ENCODE data around the gene HMGN2.
A peak's percentile ranks its signal among the peaks of the same experiment; 100 is the strongest.

The HMGN2 gene

DNA sequence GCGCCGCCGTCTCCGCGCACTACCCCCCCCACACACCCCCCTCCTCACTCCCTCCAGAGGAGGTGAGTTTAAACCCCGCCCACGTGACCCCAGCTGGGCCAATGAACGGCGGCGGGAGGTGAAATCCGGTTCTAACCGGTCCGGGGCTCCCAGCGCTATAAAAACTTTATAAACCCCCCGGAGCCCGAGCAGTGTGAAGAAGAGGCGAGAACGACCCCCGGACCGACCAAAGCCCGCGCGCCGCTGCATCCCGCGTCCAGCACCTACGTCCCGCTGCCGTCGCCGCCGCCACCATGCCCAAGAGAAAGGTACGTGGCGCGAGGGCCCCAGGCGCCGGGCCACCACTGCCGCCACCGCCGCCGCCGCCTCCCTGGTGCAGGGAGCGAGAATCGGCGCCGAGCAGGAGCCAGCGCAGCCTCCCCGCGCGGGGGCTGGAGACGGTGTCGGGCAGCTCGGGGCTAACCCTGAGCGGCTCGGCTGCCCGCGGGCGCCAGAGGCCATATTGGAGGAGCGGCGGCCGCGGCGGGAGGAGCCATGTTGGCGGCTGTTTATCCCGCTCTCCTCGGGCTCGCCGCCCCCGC is at the start of gene HMGN2:
Gene HMGN2 (plus strand): TSS at position 121 of the 581 bp plus-strand sequence. CDS start 173 bp downstream, at position 294.
- DNase-seq (ENCODE audit: low spot score) = peak; percentile 93

DNA sequence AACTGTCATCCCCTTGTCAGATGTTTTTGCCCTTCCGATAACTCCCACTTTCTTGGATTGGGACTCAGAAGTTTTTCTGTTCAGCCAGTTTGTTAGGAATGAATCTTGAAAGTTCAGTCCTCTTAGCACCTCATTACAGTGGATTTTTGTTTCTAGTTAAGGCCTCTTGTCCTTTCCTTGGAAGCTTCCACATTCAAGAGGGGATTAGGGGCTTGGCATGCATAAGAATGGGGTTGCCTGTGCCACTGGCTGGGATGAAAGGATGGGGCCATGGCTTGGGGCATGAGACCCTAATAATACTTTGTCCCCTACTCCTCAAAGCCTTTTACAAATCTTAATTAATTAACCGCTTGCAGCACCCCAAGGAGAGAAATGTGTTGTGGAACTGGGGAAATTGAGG is 42.5 kb upstream of the HMGN2 start:
- DNase-seq (ENCODE audit: low spot score) = no peak

DNA sequence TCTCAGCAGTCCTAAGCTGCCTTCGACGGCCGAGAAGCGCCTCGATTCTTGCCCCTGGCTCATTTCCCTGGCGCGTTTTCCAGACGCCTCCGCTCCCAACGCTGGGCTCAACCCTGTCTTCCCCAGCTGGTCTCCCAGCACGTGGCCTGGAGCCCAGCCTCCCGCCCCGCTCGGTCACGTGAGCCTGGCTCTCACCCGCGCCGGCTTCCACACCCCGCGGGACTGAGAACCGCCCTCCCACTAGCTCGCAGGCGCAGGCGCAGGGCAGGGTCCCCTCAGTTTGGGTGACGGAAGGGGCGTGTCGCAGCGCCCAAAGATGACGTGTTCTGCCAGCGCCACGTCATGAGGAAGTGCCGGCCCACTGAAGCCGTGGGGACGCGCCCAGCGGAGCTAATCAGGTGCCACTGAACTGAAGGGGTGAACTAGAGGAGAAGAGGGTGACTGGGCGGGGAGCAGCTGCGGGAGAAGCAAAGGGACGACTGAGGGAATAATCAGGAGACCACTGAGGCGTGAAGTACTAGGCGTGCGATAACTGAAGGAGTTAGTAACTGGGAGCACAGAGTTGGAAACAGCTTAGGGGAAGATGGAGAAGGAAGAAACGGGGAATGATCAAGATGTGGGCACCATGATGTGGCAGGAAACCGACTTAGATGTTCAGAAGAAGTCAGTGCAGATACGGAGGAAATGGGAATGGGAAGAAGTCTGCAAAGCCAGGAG is 40.1 kb upstream of the HMGN2 start, which contains the start of gene DHDDS:
Gene DHDDS (plus strand): TSS at position 343 of the 717 bp plus-strand sequence. CDS start 625 bp downstream, outside the sequence.
- peak; percentile 99 for DNase-seq (ENCODE audit: low spot score)

DNA sequence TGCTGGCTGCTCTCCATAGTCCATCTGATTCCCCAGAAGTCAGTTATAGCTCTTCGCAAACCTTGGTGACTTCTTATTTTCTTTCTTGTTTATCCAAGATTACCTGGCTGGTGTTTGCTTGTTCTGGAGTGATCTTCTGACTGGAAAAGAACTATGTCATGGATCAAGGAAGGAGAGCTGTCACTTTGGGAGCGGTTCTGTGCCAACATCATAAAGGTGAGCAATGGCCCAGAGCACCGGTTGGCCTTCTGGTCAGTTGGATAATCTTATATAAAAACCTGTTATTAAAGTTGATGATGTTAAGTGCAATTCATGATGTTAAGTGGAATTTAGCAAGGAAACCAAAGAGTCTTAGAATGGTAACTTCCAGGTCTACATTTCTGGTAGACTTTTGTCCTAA is 39.4 kb upstream of the HMGN2 start:
- no peak for DNase-seq (ENCODE audit: low spot score)

DNA sequence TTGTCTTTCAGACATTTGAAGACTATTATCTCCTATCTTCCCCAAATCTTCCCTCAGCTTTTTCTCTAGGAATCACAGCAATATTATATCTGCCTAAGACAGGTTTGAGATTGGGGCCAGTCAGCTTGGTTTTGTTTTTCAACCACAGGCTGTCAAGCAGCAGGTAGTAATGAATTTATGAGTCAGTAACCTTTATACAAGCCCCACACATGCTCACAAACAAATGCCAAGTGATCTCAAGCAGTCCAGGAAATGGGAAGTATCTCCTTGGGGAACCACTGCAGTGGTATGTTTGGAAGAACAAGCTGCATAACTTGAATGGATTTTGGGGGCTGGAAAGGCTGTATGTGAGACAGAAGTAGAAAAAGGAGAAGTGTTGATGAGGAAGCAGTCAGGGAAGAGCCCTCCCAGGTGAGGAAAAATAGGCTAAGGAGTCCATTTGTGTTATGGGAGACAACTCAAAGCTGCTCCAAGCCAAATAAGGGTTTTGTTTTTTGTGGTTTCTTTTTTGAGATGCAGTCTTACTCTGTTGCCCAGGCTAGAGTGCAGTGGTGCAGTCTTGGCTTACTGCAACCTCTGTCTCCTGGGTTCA is 38.0 kb upstream of the HMGN2 start:
- DNase-seq (ENCODE audit: low spot score) = no peak

DNA sequence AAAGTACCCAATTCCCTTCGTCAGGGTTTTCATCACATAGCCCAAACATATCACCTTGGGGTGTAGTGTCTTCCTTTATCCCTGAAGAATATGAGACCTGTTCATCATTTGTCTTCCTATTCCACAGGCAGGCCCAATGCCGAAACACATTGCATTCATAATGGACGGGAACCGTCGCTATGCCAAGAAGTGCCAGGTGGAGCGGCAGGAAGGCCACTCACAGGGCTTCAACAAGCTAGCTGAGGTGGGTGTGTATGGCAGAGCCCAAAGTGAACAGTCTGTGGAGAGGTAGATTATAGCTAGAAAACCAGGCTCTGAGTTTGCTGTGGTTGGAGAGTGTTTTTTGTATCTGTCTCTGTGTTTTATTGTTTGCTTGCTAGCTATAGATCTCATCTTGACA is 34.2 kb upstream of the HMGN2 start:
- no peak for DNase-seq (ENCODE audit: low spot score)

DNA sequence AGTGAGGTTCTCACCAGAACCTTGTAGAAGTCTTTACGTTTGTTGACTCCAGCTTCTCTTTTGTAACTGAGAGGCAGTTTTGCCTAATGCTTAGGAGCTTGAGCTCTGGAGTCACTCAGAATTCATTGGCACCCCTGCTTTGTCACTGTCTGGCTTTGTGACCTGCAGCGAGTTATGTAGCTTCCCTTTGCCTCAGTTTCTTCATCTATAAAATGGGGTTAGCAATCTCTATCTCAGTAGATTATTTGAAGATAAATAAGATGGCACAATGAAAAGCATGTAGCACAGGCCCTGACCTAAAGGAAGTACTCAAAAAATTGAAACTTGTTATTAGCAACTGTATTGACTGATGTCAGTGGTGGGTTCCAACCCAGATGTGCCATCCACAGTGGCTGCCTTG is 32.0 kb upstream of the HMGN2 start:
- DNase-seq (ENCODE audit: low spot score) = no peak

DNA sequence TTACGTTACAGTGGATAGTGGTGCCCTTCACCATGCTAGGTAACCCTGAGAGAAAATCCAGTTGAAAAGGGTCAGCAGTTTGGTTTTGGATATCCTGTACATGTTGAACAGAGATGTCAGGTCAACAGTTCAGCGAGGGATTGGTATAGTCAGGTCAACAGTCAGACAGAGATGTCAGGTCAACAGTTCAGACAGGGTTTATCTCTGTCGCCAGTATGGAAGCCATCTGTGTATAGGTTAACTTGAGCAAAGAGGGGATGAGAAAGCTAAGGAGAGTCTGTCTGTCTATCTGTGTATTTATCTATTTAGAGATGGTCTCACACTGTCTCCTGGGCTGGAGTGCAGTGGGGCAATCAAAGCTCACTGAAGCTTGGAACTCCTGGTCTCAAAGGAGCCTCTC is 22.4 kb upstream of the HMGN2 start:
- DNase-seq (ENCODE audit: low spot score) = no peak

DNA sequence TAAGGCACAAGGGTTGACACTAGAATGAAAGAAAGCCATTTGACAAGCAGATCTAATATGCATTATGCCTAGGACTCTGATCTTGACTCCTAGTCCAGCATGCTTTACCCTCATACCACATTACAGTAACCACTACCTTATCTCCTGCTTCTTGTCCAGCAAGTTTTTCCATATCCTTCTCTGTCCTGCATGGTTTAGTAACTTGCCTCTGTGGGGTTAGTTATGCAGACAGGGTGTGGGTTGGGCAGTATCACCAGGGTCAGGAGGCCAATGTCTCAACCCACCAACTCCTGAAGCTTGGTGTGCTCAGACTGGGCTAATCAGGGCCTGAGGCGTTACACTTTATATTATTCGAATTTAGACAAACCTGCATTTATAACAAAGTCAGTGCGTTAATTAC is 21.3 kb upstream of the HMGN2 start:
- no peak for DNase-seq (ENCODE audit: low spot score)

DNA sequence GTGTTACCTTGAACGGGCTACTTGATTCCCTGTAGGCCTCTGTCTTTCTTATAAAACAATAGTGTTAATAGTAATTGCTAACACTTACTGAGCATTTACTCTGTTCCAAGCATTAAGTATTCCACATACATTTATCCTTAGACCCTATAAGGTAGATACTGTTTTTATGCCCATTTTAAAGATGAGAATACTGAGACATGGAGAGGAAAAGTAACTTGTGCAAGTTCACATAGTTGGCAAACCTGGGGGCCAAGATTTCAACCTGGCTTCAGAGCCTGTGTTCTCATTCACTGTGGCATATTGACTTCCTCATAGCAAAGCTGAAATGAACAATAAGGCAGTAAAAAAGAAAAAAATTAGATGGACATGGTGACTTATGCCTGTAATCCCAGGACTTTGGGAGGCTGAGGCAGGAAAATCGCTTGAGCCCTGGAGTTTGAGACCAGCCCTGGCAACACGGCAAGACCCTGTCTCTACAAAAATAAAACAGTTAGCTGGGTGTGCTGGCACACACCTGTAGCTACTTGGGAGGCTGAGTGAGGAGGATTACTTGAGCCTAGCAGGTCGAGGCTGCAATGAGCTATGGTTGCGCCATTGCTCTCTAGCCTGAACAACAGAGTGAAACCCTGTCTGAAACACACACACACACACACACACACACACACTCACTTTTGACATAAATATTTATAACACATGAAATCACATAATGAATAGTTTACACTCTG is 19.6 kb upstream of the HMGN2 start:
- no peak for DNase-seq (ENCODE audit: low spot score)

DNA sequence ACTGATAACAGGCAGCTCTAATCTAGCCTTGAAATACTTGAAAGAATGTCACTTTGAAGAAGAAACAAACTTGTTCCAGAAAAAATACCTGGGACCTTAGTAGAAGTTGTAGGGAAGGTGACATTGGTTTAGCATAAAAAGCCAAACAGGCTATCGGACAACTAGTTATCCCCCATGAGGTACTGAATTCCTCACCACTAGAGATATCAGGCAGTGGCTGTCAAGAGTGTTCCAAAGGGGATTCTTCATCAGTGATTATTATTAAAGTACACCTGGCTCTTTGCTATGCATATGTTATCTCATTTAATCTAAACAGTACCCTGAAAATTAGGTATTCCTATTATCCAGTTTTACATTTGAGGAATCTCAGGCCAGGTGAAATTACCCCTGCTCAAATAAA is 13.1 kb upstream of the HMGN2 start:
- no peak for DNase-seq (ENCODE audit: low spot score)

DNA sequence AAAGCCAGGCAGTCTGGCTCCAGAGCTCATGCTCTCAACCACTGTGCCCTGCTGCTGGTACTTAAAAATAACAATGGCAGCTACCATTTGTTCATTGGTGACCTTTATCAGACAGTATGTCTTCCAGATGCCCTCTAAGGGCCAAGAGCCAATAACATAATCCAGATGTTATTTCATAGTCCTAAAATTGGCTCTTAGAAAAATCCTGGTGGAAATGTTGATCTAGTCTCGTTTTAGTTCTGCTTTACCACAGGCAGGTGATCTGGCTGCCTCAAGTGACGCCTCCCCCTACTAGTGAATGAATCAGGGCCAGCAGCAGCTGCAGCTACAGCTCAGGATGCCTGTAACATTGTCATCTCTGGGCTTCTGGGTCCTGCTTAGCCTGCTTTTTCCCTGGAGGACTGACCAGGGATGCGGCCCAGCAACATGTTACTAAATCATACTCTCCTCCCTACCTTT is 12.6 kb upstream of the HMGN2 start:
- DNase-seq (ENCODE audit: low spot score) = no peak

DNA sequence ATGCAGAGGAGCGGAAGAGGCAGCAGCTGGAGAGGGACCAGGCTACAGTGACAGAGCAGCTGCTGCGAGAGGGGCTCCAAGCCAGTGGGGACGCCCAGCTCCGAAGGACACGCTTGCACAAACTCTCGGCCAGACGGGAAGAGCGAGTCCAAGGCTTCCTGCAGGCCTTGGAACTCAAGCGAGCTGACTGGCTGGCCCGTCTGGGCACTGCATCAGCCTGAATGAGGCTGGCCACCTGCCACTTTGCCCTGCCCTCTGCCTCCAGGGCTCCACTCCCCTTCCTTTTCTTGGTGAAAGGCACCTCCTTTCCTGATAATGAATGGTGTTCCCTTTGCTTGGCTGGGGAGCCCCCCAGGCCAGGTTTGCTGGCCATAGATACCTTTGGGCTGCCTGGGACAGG is 3.3 kb upstream of the HMGN2 start:
- DNase-seq (ENCODE audit: low spot score) = no peak

DNA sequence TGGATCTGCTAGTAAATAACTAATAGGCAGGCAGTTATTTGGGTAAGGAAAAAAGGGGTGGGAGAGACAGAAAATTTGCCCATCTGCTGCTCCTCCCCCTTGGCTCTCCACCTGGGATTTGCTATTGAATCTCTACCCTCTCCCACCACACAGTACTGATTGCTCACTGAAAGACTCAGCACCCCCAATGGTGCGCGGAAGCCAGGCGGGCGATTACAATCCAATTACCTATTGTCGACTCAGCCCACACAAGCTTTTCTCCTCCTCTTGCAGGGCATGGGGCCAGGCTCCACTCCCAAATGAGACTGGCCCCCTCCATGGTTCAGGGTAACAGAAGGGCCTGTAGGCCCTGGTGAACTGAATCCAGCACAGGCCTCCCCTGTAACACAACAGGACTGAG is 2.7 kb upstream of the HMGN2 start:
- no peak for DNase-seq (ENCODE audit: low spot score)

DNA sequence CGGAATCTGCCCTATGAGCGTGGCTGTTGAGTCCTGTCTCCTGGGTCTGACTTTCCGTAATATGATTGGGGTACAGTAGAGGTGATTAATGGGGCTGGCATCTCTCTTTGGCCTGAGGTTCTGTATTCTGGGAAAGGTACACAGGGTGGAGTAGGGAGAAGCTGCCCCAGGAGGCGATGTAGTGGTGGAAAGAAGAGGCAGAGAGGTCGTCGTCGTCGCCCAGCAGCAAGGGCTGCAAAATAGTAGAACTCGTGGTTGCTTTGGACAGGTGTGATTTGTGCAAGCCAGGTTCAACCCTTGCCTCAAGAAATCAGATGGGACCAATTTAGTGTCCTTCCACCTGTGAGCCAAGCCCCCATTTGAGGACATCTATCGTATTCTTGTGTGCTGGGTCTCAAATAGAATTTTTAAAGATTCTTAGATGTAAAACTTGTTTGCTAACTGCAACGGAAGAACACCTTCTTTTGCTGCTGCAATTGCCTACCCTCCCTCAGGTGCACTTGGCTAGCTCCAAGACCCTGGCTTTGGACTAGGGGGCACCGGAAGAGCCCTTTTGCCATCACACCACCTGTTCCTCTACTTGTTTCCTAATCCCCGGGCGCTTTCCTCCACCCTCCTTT is 1.3 kb upstream of the HMGN2 start:
- no peak for DNase-seq (ENCODE audit: low spot score)

DNA sequence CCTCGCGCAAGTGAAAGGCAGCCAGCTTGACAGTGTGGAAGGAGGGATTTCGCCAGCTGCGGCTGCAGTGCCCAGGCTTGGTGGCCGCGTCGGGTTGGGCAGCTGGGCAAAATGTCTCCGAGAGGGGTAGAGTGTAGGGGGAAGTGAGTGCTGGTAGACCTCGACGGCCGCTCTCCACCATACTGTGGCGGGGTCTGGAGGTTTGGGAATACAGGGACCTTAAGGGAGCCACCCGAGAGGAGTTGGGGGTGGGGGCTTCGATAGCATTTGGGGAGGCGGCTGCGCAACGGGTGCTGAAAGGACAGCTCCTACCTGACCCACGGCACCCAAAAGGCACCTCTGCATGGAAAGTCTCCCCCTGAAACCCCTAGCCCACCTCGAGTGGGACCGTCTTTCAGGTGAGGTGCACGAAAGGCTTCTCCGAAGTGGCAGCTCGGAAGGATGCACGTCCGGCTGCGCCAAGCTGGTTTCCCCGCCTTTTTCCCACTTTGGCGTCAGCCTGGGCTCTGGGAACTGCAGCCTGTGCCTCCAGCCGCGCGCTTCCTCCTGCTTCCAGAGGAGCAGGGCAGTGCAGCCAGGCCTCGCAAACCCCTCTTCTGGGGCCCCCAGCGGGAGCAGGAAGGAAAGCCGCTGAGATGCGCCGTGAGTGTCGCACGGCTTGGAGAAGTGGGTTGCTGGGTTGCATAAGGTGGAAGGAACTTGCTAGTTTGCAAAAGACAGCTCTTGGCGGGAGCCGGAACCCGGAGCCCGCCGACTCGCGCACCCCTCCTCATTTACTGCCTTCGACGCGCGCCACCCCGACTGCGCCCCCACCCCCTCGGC is 531 bp upstream of the HMGN2 start:
- peak; percentile 40 for DNase-seq (ENCODE audit: low spot score)

DNA sequence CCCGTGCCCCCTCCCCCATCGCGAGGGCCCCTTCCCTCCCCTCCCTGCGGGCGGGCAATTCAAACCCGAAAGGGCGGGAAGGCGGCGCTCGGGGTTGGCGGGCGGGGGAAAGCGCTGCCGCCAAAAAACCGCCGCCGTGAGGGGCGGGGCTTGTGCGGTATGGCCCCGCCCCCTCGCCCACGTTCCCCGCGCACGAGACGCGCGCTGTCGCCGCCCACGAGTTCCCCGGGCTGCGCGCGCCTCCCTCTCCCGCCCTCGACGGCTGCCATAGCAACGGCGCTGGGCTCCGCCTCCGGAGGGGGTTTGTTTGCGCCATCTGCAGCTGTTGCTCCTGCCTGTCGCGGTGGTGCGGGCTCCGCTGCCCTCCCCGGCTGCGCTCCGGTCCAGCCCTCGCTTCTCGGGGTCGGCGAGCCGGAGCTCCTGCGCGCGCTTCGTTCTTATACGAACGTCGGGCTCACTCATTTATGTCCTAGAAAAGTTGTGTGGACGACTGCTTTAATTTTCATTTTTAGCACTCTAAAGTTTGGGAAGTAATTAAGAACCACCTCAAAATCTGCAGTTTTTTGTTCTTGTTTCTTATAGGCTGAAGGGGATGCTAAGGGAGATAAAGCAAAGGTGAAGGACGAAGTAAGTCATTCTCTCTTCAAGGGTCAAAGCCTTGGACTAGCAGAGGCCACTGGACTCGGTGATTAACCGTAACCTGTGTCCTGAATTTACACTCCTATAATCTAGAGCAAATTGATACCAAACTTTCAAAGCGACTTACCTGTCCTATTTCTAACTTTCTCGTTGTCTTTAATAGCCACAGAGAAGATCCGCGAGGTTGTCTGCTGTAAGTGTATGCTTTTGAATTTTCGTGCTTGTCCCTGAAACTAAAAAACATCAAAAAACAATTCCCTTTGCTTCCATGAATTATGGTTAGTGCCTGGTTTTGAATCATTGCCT is 933 bp downstream of the HMGN2 start:
- DNase-seq (ENCODE audit: low spot score) = peak; percentile 94

DNA sequence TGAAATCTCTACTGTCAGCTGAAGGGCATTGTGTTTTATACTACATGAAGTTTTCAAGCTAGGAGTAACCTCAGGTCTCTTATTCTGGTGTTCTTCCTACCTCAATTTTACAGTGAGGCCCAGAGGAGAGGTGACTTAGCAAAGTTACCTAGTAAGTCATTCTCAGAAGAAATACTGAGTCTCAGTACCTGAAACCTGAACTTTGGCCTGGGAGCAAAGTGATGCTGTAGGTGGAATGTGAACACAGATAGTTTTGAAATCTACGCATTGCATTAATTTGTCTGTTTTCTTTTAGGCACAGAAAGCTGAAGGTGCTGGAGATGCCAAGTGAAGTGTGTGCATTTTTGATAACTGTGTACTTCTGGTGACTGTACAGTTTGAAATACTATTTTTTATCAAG is 2.6 kb downstream of the HMGN2 start:
- no peak for DNase-seq (ENCODE audit: low spot score)

DNA sequence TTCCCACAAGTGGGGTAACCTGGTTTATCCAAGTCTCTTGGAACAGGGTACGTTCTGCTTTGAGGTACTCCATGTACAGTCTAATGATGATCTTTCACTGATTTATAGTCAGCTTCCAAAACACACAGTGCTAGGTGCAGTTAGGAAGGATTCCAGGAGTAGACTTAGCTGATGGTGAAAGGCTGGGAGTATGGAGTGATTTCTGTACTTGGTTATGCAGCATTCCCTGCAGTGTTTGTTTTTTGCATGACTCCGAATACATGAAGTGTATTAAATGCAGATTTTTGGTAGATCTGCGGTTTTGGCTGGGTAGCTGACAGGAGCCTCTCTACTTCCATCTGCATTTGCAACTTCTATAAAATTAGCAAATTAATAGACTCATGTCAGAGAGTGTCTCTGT is 3.7 kb downstream of the HMGN2 start:
- no peak for DNase-seq (ENCODE audit: low spot score)

DNA sequence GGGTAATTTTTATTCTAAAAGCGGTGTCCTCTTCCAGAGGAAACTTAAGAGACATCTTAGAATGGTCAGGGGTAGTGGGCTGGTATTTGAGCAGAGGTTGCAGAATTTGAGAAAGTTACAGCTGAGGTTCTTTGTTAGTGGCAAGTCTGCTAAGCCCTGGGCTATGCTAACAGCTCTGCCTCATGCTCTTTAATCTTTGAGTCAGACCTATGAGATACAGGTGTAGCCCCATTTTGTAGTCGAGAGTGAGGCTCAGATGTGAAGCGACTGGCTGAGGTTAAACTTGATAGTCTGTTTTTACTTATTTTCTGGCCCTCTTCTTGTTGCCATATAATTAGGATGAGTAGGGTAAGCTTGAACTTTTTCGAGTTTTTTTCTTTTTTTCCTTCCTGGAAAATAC is 4.7 kb downstream of the HMGN2 start:
- no peak for DNase-seq (ENCODE audit: low spot score)

Data from activated CD4-positive, alpha-beta T cell treated with anti-CD3 and anti-CD28 coated beads, Interleukin-2, Interleukin-4, amounts not matched to agents 100 ng/mL and 50 ng/mL, durations not matched to agents 16 hours and 8 hours (primary cell).